ENCODE results near the gene BCO1.
"Not testable (repeated sequence)": the region's sequence is repeated elsewhere in the genome, so short reads cannot be mapped to it uniquely, and the experiment has no call there.

Gene BCO1

GRCh38 chr16:81238296-81239011, at the start of gene BCO1:
BCO1 (plus strand) TSS chr16:81238689; CDS start chr16:81238909, 220 bp downstream.
- no peak for DNase-seq

GRCh38 chr16:81189100-81189664, 49.3 kb upstream of the BCO1 start:
- no peak for DNase-seq

GRCh38 chr16:81190667-81191066, 47.8 kb upstream of the BCO1 start:
- no peak for DNase-seq

- no peak for DNase-seq
Observed at GRCh38 chr16:81195885-81196534, 42.5 kb upstream of the BCO1 start.

GRCh38 chr16:81198635-81199034, 39.9 kb upstream of the BCO1 start:
- DNase-seq: no peak

GRCh38 chr16:81201267-81201666, 37.2 kb upstream of the BCO1 start:
- DNase-seq: no peak

- DNase-seq: no peak
Observed at GRCh38 chr16:81204798-81205680, 33.5 kb upstream of the BCO1 start.

GRCh38 chr16:81207076-81207475, 31.4 kb upstream of the BCO1 start:
- DNase-seq: no peak

- no peak for DNase-seq
Observed at GRCh38 chr16:81210807-81211206, 27.7 kb upstream of the BCO1 start.

GRCh38 chr16:81212830-81213465, 25.5 kb upstream of the BCO1 start:
- DNase-seq: no peak

- no peak for DNase-seq
Observed at GRCh38 chr16:81214745-81215166, 23.7 kb upstream of the BCO1 start.

- DNase-seq: no peak
Observed at GRCh38 chr16:81216114-81216513, 22.4 kb upstream of the BCO1 start.

- no peak for DNase-seq
Observed at GRCh38 chr16:81216706-81217105, 21.8 kb upstream of the BCO1 start.

GRCh38 chr16:81219151-81219550, 19.3 kb upstream of the BCO1 start:
- no peak for DNase-seq

- no peak for DNase-seq
Observed at GRCh38 chr16:81220349-81220748, 18.1 kb upstream of the BCO1 start.

GRCh38 chr16:81221731-81222130, 16.8 kb upstream of the BCO1 start:
- DNase-seq: no peak

GRCh38 chr16:81224824-81225223, 13.7 kb upstream of the BCO1 start:
- no peak for DNase-seq

GRCh38 chr16:81225697-81226096, 12.8 kb upstream of the BCO1 start:
- not testable (repeated sequence) for DNase-seq

- no peak for DNase-seq
Observed at GRCh38 chr16:81227785-81228184, 10.7 kb upstream of the BCO1 start.

GRCh38 chr16:81229811-81230210, 8.7 kb upstream of the BCO1 start:
- DNase-seq: no peak

GRCh38 chr16:81231014-81231413, 7.5 kb upstream of the BCO1 start:
- no peak for DNase-seq

- no peak for DNase-seq
Observed at GRCh38 chr16:81232740-81233367, 5.6 kb upstream of the BCO1 start.

Measured in bone marrow (tissue), 2 donors.